ENCODE measurements around the gene PSMA4.
"Not testable (repeated sequence)": the region's sequence is repeated elsewhere in the genome, so short reads cannot be mapped to it uniquely, and the experiment has no call there.

The PSMA4 gene

DNA sequence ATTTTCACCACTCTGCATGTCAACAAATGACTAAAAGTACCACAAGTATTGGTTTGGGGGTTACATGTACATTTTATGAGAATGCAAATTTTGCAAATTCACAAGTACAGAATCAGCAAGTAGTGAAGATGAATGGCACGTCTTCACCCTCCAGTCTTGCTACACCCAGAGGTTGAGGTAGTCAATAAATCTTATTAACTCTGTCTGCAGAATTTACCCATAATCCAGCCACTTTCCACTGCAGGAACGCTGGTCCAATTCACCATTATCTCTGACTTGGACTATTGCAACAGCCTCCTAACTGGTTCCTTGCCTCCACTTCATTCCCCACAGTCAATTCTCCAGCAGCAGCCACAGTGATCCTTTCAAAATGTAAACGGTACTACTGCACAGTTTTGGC lies 10.6 kb downstream of the PSMA4 start:
- DNase-seq (ENCODE audit: low spot score) = no peak

DNA sequence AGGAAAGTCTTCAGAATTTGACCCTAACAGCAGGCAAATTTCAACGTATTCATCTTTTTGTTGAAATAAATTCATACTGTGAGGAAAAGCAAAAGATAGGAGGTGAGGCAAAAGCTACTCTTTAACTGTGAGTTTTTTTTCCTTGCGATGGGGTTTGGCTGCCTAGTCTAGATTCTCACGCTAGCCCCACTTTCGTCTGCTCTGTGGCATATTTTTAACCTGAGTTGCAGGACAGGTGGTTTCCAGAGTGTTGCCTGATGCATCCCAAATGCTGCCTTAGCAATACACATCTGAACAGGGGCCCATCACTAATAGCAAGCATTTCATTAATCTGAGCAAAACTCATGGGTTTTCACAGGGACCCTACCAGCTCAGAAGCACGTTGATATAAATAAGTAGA lies 11.7 kb downstream of the PSMA4 start:
- DNase-seq (ENCODE audit: low spot score) = no peak
- TF ChIP-seq, protein P1, sequence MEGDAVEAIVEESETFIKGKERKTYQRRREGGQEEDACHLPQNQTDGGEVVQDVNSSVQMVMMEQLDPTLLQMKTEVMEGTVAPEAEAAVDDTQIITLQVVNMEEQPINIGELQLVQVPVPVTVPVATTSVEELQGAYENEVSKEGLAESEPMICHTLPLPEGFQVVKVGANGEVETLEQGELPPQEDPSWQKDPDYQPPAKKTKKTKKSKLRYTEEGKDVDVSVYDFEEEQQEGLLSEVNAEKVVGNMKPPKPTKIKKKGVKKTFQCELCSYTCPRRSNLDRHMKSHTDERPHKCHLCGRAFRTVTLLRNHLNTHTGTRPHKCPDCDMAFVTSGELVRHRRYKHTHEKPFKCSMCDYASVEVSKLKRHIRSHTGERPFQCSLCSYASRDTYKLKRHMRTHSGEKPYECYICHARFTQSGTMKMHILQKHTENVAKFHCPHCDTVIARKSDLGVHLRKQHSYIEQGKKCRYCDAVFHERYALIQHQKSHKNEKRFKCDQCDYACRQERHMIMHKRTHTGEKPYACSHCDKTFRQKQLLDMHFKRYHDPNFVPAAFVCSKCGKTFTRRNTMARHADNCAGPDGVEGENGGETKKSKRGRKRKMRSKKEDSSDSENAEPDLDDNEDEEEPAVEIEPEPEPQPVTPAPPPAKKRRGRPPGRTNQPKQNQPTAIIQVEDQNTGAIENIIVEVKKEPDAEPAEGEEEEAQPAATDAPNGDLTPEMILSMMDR (IDR thresholded peaks at IDR 0.05; ENCODE audit: extremely low read depth, insufficient read depth, missing control alignments) = no peak
- in situ Hi-C loops (cut with MboI; ENCODE audit: low pct_unique_long_range_greater_than_20kb, low sequenced_read_pairs, unreplicated experiment) = no loop called here

More for the DNA sequence above, 10.6 kb downstream of the PSMA4 start:
- TF ChIP-seq, protein P1 (IDR thresholded peaks at IDR 0.05; ENCODE audit: extremely low read depth, insufficient read depth, missing control alignments) = no peak
- in situ Hi-C loops (cut with MboI; ENCODE audit: low pct_unique_long_range_greater_than_20kb, low sequenced_read_pairs, unreplicated experiment) = no loop called here

DNA sequence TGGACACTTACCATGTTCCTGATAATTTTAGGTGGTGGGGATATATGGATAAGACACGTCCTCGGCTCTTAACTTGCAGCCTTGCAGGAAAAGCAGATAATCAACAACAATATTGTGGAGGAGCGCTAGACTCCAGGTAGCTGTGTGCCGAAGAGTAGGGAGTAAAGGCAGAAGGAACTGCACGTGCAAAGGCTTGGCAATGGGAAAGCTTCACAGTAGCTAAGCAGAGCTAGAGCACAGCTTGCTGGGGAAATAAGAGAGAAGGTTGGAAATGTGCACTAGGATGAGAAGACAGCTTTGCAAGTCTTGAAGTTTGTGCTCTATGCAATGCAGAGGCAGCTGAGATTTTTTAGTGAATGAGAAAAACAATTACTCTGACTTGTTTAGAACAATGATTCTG lies 12.4 kb downstream of the PSMA4 start:
- TF ChIP-seq, protein P1 (IDR thresholded peaks at IDR 0.05; ENCODE audit: extremely low read depth, insufficient read depth, missing control alignments) = no peak
- in situ Hi-C loops (cut with MboI; ENCODE audit: low pct_unique_long_range_greater_than_20kb, low sequenced_read_pairs, unreplicated experiment) = no loop called here
- no peak for DNase-seq (ENCODE audit: low spot score)

DNA sequence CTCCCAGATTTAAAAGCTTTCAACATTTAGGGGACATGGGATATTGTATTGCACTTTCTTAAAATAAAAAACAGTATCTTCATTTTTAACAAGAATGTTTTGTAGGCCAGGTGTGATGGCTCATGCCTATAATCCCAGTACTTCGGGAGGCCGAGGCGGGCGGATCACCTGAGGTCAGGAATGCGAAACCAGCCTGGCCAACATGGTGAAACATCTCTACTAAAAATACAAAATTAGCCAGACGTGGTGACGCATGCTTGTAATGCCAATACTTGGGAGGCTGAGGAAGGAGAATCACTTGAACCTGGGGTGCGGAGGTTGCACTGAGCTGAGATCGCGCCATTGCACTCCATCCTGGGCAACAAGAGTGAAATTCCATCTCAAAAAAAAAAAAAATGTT lies 20.0 kb downstream of the PSMA4 start:
- DNase-seq (ENCODE audit: low spot score); in situ Hi-C loops (cut with MboI; ENCODE audit: low pct_unique_long_range_greater_than_20kb, low sequenced_read_pairs, unreplicated experiment): not testable (repeated sequence)

DNA sequence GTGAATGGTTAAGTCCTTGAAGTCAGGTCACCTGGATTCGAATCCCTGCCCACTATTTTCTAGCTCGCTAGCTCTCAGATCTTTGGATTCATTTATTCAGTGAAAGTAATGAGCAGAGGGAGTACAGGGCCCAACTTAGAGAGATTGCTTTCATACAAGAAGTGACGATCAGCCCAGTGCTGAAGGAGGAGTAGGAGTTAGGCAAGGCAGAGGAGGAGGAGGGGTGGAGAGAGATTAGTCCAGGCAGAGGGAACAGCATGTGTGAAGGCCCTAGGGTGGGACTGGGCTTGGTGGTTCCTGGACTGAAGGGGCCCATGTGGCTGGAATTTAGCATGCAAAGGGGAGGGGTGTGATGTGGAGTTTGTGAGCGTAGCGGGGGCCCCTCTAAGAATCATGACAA lies 21.2 kb downstream of the PSMA4 start:
- TF ChIP-seq, protein P1 (IDR thresholded peaks at IDR 0.05; ENCODE audit: extremely low read depth, insufficient read depth, missing control alignments) = no peak
- no peak for DNase-seq (ENCODE audit: low spot score)
- in situ Hi-C loops (cut with MboI; ENCODE audit: low pct_unique_long_range_greater_than_20kb, low sequenced_read_pairs, unreplicated experiment) = no loop called here

DNA sequence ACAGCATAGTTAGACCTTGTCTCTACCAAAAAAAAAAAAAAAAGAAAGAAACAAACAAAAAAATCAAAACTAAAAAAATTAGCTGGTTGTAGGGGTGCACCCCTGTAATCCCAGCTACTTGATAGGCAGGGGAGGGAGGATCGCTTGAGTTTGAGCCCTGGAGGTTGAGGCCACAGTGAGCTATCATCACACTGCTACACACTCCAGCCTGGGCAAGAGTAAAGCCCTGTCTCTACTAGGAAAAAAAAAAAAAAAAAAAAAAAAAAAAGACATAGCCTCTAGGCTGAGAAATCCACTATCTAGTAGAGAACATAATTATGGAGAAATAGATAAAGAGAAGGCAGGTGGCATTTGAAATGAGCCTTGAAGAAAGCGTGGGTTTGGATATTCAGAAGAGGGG lies 22.8 kb downstream of the PSMA4 start:
- TF ChIP-seq, protein P1 (IDR thresholded peaks at IDR 0.05; ENCODE audit: extremely low read depth, insufficient read depth, missing control alignments) = no peak
- DNase-seq (ENCODE audit: low spot score) = no peak
- in situ Hi-C loops (cut with MboI; ENCODE audit: low pct_unique_long_range_greater_than_20kb, low sequenced_read_pairs, unreplicated experiment) = no loop called here

DNA sequence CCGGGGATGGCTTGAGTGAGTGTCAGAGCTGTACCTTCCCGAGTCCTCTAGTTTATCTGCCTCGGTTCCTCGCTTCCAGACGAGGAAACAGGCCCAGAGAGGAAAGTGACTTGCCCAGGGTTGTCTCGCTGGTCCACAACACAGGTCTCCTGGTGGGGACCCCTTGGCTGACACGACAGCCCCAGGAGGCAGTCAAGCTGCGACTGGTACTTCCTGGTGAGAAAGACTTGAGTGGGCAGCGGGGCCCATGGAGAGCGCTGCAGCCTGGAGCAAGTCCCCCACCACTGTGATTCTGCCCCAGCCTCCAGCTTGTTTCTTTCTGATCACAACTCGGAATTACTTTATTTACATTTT lies 24.5 kb downstream of the PSMA4 start:
- in situ Hi-C loops (cut with MboI; ENCODE audit: low pct_unique_long_range_greater_than_20kb, low sequenced_read_pairs, unreplicated experiment) = no loop called here
- DNase-seq (ENCODE audit: low spot score) = no peak
- TF ChIP-seq, protein P1 (IDR thresholded peaks at IDR 0.05; ENCODE audit: extremely low read depth, insufficient read depth, missing control alignments) = no peak

Measured in GM13977 (cell line).